Upper lobe of left lung (tissue), 4 donors: ENCODE measurements around the gene CPTP.

Source experiments
- CTCF ChIP-seq, 6 experiments: fragments of 450-650 bp in 4 of 6; fragments of 200-600 bp in 2 of 6; sonication (generic) in 2 of 6; IDR thresholded peaks; one replicate each; pipeline ENCODE4 v1.5.1; 2016 to 2019; ENCODE audit warnings: antibody characterized with exemption in 6 of 6
- POLR2A ChIP-seq, 4 donors: fragments of 450-650 bp; IDR thresholded peaks; one replicate each; pipeline ENCODE4 v1.5.1; 2016 to 2017; ENCODE audit warnings: antibody characterized with exemption in 4 of 4, mild to moderate bottlenecking in 2 of 4

- TF ChIP-seq CTCF (IDR thresholded peaks at IDR 0.05): no peak
- peak in 1 of 4 donors; percentile 52 for TF ChIP-seq POLR2A (IDR thresholded peaks at IDR 0.05)
Observed at GRCh38 chr1:1347663-1348419, 23.2 kb downstream of the CPTP start.
